GM21786 (cell line): ENCODE results near the gene ESR2.
"Not testable (repeated sequence)": the region's sequence is repeated elsewhere in the genome, so short reads cannot be mapped to it uniquely, and the experiment has no call there.

Source experiments
- ATAC-seq: cut with Tn5 transposase; IDR thresholded peaks from one replicate; pipeline ENCODE4 v1.9.1; 2021; ENCODE audit not compliant: unreplicated experiment

ESR2 gene

DNA sequence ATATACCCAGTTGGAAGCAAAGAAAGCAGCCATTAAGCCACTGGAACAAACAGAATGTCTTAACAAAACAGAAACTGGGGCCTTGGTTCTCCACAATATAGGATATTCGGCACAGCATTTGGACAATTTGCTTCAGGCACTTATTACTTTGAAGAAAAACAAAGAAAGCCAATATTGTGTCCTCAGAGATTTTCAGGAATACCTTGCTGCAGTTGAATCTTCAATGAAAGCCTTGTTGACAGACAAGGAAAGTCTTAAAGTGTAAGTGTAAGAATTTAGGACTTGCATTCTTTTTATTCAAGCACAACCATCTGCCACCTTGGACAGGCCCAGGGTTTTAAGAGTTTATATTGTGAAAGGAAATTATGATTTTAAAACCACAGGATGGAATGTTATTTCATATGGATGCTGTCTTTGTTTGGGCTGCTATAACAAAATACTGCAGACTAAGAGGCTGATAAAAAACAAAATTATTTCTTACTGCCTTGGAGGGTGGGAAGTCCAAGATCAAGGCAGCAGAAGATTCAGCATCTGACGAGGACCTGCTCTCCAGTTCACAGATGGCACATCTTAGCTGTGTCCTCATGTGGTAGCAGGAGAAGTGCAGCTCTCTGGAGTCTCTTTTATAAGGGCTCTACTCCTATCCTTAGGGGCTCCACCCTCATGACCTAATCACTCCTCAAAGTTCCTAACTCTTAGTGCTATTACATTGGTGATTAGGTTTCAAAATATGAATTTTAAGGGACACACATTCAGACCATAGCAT, 244.4 kb downstream of the ESR2 start:
- ATAC-seq, result no peak

DNA sequence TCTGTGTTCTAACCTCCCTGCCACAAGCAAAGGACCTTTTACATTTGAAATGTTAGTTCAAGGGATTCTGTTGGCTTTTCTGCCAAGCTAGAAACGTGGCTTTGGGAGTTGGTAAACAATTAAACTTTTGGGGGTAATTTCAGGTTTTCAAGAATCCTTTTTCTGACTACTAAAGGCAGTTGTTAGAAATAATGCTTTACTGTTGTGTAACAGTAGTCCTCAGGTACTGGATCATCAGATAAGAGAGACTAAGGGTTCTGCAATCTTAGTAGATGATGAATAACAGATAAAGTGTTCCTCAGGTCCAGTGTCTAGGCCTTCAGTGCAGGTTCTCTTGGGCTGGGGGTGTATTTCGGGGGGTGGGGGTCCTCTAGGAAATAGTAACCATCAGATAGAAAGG, 249.1 kb downstream of the ESR2 start:
- ATAC-seq, result no peak

DNA sequence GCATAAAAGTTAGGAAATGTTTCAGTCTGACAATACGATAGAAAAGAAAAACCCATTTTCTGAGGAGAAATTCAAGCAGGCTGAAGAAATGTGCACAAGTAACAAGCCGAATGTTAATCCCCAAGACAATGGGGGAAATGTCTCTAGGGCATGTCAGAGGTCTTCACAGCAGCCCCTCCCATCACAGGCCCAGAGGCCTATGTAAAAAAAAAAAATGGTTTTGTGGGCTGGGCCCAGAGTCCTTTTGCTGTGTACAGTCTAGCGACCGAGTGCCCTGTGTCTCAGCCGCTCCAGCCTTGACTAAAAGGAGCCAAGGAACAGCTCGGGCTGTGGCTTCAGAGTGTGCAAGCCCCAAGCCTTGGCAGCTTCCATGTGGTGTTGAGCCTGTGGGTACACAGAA, 250.9 kb downstream of the ESR2 start:
- not testable (repeated sequence) for ATAC-seq

DNA sequence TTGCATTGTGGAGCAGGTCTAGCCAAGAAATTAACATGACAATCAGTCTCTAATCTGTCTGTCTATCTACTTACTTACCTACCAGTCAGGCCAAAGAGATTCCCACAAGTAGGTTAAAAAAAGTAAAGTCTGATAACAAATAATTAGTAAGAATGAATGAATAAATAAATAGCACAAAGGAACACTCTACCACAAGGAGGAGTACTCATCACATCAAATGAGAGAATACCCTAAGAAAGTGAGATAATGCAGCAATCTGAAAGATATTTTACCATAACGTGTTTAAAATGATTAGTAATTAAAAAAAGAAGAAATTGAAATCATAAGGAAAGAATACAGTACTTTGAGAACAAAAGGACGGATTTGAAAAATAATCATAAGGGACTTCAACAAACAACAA, 254.1 kb downstream of the ESR2 start:
- no peak for ATAC-seq

DNA sequence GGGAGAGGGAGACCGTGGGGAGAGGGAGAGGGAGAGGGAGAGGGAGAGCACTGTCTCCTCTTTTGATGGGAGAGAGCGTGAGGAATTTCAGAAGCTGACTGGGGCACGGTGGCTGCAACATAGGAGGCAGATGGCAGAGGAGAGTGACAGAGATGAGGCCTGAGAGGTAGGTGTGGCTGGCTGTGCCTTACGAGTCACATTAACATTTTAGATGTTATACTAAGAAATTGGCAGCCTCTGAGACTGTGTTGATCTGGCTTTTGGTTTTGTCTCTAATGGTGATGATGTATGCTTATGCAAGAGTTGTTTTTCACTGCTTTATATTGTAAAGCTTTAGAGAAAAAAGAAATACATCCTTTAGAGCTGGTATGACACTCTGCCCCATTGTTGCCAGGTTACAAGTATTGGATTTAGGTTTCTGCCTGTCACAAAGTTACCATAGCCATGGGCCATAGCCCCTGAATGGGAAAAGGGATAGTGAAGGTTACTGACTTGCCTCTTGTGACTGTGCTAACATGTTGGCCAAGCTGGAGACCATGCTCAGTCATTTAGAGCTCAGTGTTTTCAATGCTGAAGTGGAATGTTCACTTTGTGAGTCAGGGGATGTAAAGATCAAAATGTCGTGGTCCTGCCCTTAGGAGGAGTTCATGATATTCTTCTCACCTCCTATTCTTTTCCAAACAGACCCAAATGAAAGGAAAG, 255.2 kb downstream of the ESR2 start:
- ATAC-seq, result no peak

DNA sequence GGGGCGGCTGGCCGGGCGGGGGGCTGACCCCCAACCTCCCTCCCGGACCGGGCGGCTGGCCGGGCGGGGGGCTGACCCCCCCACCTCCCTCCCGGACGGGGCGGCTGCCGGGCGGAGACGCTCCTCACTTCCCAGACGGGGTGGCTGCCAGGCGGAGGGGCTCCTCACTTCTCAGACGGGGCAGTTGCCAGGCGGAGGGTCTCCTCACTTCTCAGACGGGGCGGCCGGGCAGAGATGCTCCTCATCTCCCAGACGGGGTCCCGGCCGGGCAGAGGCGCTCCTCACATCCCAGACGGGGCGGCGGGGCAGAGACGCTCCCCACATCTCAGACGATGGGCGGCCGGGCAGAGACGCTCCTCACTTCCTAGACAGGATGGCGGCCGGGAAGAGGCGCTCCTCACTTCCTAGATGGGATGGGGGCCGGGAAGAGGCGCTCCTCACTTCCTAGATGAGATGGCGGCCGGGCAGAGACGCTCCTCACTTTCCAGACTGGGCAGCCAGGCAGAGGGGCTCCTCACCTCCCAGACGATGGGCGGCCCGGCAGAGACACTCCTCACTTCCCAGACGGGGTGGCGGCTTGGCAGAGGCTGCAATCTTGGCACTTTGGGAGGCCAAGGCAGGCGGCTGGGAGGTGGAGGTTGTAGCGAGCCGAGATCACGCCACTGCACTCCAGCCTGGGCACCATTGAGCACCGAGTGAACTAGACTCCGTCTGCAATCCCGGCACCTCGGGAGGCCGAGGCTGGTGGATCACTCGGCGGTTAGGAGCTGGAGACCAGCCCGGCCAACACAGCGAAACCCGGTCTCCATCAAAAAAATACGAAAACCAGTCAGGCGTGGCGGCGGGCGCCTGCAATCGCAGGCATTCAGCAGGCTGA, 256.1 kb downstream of the ESR2 start:
- ATAC-seq, result not testable (repeated sequence)

DNA sequence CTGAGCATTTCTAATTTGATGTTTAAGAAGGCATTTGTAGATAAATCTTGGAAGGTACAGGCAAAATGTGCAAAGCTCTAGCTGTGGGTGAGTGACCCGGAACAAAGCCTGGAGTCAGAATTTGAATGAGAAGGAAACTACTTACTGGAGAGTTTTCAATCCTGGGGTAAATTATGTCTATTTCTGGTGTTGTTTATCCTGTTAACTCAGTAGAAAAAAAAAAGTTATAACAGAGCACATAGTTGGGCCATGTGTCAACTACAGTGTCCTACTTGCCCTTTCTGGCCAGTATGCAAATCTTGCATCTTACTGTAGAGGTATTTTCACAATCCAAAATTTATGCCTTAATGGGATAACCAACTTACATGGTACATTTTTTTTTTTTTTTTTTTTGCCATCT, 259.0 kb downstream of the ESR2 start:
- ATAC-seq, result no peak
